ENCODE results near the gene TMPRSS5. TPM values are rescaled to one million over a fixed set of nuclear protein-coding genes. Genes with fewer than 3 reads are reported as not detected.

The TMPRSS5 gene
- total and polyA plus RNA-seq, 2 of the 13 experiments (the other 11 are each of a cell fraction or from before 2014, with no cell fraction given), result 0.40 to 0.96 TPM

- intact Hi-C loops (cut with micrococcal nuclease; ENCODE audit: unreplicated experiment) (no loop called here), in situ Hi-C loops (cut with HindIII; ENCODE audit: extremely low pct_ligation_motif_present, low pct_unique_long_range_greater_than_20kb) (no loop called here)
- Histone ChIP-seq H3K36me3 (replicated peaks in 1 of 2; ENCODE audit: control insufficient read depth in 1 of 2, insufficient read depth in 2 of 2, low read length in 2 of 2) (no peaks in the 10 kb centered on the region), H3K4me2 (ENCODE audit: low read depth, low read length) (no peak overlapping the region), H3K4me3 (replicated peaks in 1 of 3; ENCODE audit: insufficient read depth in 1 of 3, low read depth in 2 of 3, low read length in 3 of 3) (no peak overlapping the region), H3K9ac (ENCODE audit: insufficient read depth, low read depth, low read length) (no peak overlapping the region), H4K20me1 (ENCODE audit: insufficient read depth, low read length) (no peaks in the 10 kb centered on the region), H3K79me2 (ENCODE audit: insufficient read depth, low read length) (no peaks in the 10 kb centered on the region), H2AFZ (ENCODE audit: low read length) (no peak overlapping the region), H3K27me3 (ENCODE audit: control insufficient read depth in 1 of 2, insufficient read depth in 2 of 2, low read length in 2 of 2) (peaks cover 0 to 16% of the 10 kb centered on the region in 2 experiments; a peak in 1 of 5 replicates), H3K27ac (ENCODE audit: extremely low read length, insufficient read depth, low read length) (no peak overlapping the region), H3K9me3 (ENCODE audit: low read length) (no peaks in the 10 kb centered on the region), H3K4me1 (ENCODE audit: insufficient read depth, low read length) (peaks cover 24% of the 10 kb centered on the region)
- DNase-seq (ENCODE audit: low spot score) (no peak), ATAC-seq (no peak), FAIRE-seq (no peak)
- ChIA-PET CTCF (ENCODE audit: low intra/inter-chr PET ratio, low total read pairs) (no interaction called here), POLR2A (no interaction called here)
- BruUV-seq (replicated peaks), result no TSS peak
- no peak for TF ChIP-seq MXD4 (CRISPR knock-in tag; IDR thresholded peaks at IDR 0.05)
- no peak for TF ChIP-seq TRAFD1 (CRISPR knock-in tag; IDR thresholded peaks at IDR 0.05; ENCODE audit: borderline replicate concordance)
- TF ChIP-seq ZNF281 (CRISPR knock-in tag; IDR thresholded peaks at IDR 0.05; ENCODE audit: borderline replicate concordance), result no peak
- TF ChIP-seq AKAP8 (CRISPR knock-in tag; IDR thresholded peaks at IDR 0.05), result no peak
- no peak for TF ChIP-seq ZNF251 (CRISPR knock-in tag; IDR thresholded peaks at IDR 0.05)
- no peak for TF ChIP-seq POLR2AphosphoS2 (IDR thresholded peaks at IDR 0.05; ENCODE audit: low read depth, low read length)
- no peak for TF ChIP-seq KDM5A (IDR thresholded peaks at IDR 0.05; ENCODE audit: borderline replicate concordance, low read length)
- no peak for TF ChIP-seq SRY (CRISPR knock-in tag; IDR thresholded peaks at IDR 0.05)
- no peak for TF ChIP-seq SPEN (CRISPR knock-in tag; IDR thresholded peaks at IDR 0.05; ENCODE audit: low read depth)
- WGBS (ENCODE audit: low lambda C conversion rate), result 2% methylated on average over 3 of the region's 3 CpGs
Observed at GRCh38 chr11:113674397-113674685, 31.8 kb downstream of the TMPRSS5 start.
